IMR-90 (cell line): ENCODE measurements around the gene PLEKHA8. TPM values are rescaled to one million over a fixed set of nuclear protein-coding genes. Genes with fewer than 3 reads are reported as not detected.

Experiments used
- ATAC-seq: fragments of 200-7000 bp; cut with Tn5 transposase; 2 replicates; pipeline ENCODE4 v1.9.1; 2020; ENCODE audit warnings: low read depth, mild to moderate bottlenecking, moderate library complexity
- BruUV-seq: library from RNA; stranded (reverse); fragments of 400-500 nt; replicated peaks from 2 replicates; lab custom pipeline; 2021; lab: Mats Ljungman, UMichigan
- CTCF ChIA-PET: fragments of 300-600 bp; formaldehyde crosslinking; extraction: SDS; loops from one replicate; lab custom pipeline; 2021; ENCODE audit warnings: antibody characterized with exemption; lab: Yijun Ruan, JAX
- POLR2A ChIA-PET: fragments of 300-600 bp; sonication (Branson Sonifier 250); formaldehyde crosslinking; loops from one replicate; lab custom pipeline; 2022; ENCODE audit warnings: antibody characterized with exemption; ENCODE audit not compliant: unreplicated experiment; lab: Charles Lee
- DNase-seq: peaks from one replicate; pipeline ENCODE4 v3.0.0; 2013
- H2AFZ ChIP-seq: replicated peaks from 2 replicates; pipeline ENCODE3; 2013; ENCODE audit warnings: low read length, mild to moderate bottlenecking; ENCODE audit not compliant: poor library complexity
- H2AK5ac ChIP-seq: 2 replicates; pipeline ENCODE4 v1.6.1; 2013; ENCODE audit warnings: low read depth, low read length, inconsistent platforms
- H2AK9ac ChIP-seq: replicated peaks from 2 replicates; pipeline ENCODE3; 2013; ENCODE audit warnings: mild to moderate bottlenecking, low read depth, low read length, moderate library complexity; ENCODE audit not compliant: poor library complexity
- H2BK120ac ChIP-seq: 2 replicates; pipeline ENCODE4 v1.6.1; 2013; ENCODE audit warnings: low read depth, low read length, inconsistent platforms
- H2BK15ac ChIP-seq: 3 replicates; pipeline ENCODE4 v1.6.1; 2013; ENCODE audit warnings: low read depth, low read length, inconsistent platforms
- H2BK20ac ChIP-seq: 2 replicates; pipeline ENCODE4 v1.6.1; 2013; ENCODE audit warnings: low read depth, mild to moderate bottlenecking, inconsistent platforms, low read length, moderate library complexity
- H2BK5ac ChIP-seq: 2 replicates; pipeline ENCODE4 v1.6.1; 2013; ENCODE audit warnings: mild to moderate bottlenecking, low read depth, low read length, inconsistent platforms; ENCODE audit not compliant: poor library complexity, severe bottlenecking
- H3K14ac ChIP-seq: replicated peaks from 2 replicates; pipeline ENCODE4 v1.6.1; 2013; ENCODE audit warnings: low read depth, low read length, inconsistent platforms
- H3K18ac ChIP-seq: 2 replicates; pipeline ENCODE4 v1.6.1; 2013; ENCODE audit warnings: low read depth, low read length, control low read depth
- H3K23ac ChIP-seq: 2 replicates; pipeline ENCODE4 v1.6.1; 2013; ENCODE audit warnings: low read depth, low read length, inconsistent platforms
- H3K27ac ChIP-seq: 2 replicates; pipeline ENCODE4 v1.5.1; 2013; ENCODE audit warnings: mild to moderate bottlenecking, control low read depth, low read length; ENCODE audit not compliant: insufficient read depth
- H3K27me3 ChIP-seq: 2 replicates; pipeline ENCODE4 v1.6.1; 2013; ENCODE audit warnings: low read length; ENCODE audit not compliant: control insufficient read depth, insufficient read depth
- H3K36me3 ChIP-seq: 2 replicates; pipeline ENCODE4 v1.6.1; 2013; ENCODE audit warnings: low read length, mixed read lengths; ENCODE audit not compliant: control insufficient read depth, insufficient read depth
- H3K4ac ChIP-seq: 2 replicates; pipeline ENCODE4 v1.6.1; 2013; ENCODE audit warnings: low read depth, low read length, inconsistent platforms
- H3K4me1 ChIP-seq: 2 replicates; pipeline ENCODE4 v1.6.1; 2013; ENCODE audit warnings: low read length, mixed read lengths; ENCODE audit not compliant: control insufficient read depth, insufficient read depth
- H3K4me2 ChIP-seq: 2 replicates; pipeline ENCODE4 v1.6.1; 2013; ENCODE audit warnings: low read depth, mild to moderate bottlenecking, control low read depth, low read length, moderate library complexity
- H3K4me3 ChIP-seq: 2 replicates; pipeline ENCODE4 v1.5.1; 2013; ENCODE audit warnings: low read depth, mild to moderate bottlenecking, control low read depth, low read length, moderate library complexity; ENCODE audit not compliant: insufficient read depth
- H3K56ac ChIP-seq: 2 replicates; pipeline ENCODE4 v1.6.1; 2013; ENCODE audit warnings: low read length, inconsistent platforms; ENCODE audit not compliant: insufficient read depth; ENCODE audit errors: extremely low read depth
- H3K79me1 ChIP-seq, 2 experiments: 2 replicates each; pipeline ENCODE4 v1.6.1; 2013; ENCODE audit warnings: low read length in 2 of 2, inconsistent platforms in 1 of 2, low read depth in 1 of 2
- H3K9ac ChIP-seq: 2 replicates; pipeline ENCODE4 v1.6.1; 2013; ENCODE audit warnings: low read depth, low read length, control low read depth
- H3K9me1 ChIP-seq: 2 replicates; pipeline ENCODE4 v1.6.1; 2013; ENCODE audit warnings: low read length, inconsistent platforms; ENCODE audit not compliant: insufficient read depth
- H3K9me3 ChIP-seq: 2 replicates; pipeline ENCODE4 v1.6.1; 2013; ENCODE audit warnings: low read length; ENCODE audit not compliant: control insufficient read depth, insufficient read depth
- H4K20me1 ChIP-seq: 2 replicates; pipeline ENCODE4 v1.6.1; 2013; ENCODE audit warnings: low read length, inconsistent platforms; ENCODE audit not compliant: insufficient read depth
- H4K5ac ChIP-seq: 2 replicates; pipeline ENCODE4 v1.6.1; 2013; ENCODE audit warnings: mild to moderate bottlenecking, low read depth, low read length, control low read depth
- H4K8ac ChIP-seq, 2 experiments: 2 replicates each; pipeline ENCODE4 v1.6.1; 2013; ENCODE audit warnings: low read depth in 2 of 2, low read length in 2 of 2, control low read depth in 1 of 2, inconsistent platforms in 1 of 2
- H4K91ac ChIP-seq: 2 replicates; pipeline ENCODE4 v1.6.1; 2013; ENCODE audit warnings: low read depth, low read length, inconsistent platforms; ENCODE audit not compliant: insufficient read depth
- CHD1 ChIP-seq: IDR thresholded peaks from 2 replicates; pipeline ENCODE4 v1.6.1; 2012; ENCODE audit warnings: low read depth, low read length, improper control_type of control experiment
- MAFK ChIP-seq: IDR thresholded peaks from 2 replicates; pipeline ENCODE4 v1.6.1; 2012; ENCODE audit warnings: low read depth, low read length, improper control_type of control experiment
- MXI1 ChIP-seq: IDR thresholded peaks from 2 replicates; pipeline ENCODE4 v1.6.1; 2012; ENCODE audit warnings: low read depth, mild to moderate bottlenecking, low read length, moderate library complexity, borderline replicate concordance
- WGBS, 2 experiments: methylation state at CpG; one replicate each; pipeline versions ENCODE4 v1.1.5 to v1.1.7; 2013; ENCODE audit warnings: missing lambda C conversion rate in 2 of 2; ENCODE audit not compliant: insufficient read length in 1 of 2; ENCODE audit errors: extremely low coverage in 2 of 2; 5-methylcytosine and 5-hydroxymethylcytosine counted together
- dilution Hi-C: fragments of 300-500 bp; cut with HindIII; formaldehyde crosslinking; loops from one replicate; pipeline ENCODE4 v1.14.3; 2018; ENCODE audit warnings: low sequenced_read_pairs; ENCODE audit not compliant: unreplicated experiment
- in situ Hi-C: fragments of 300-500 bp; cut with MboI; formaldehyde crosslinking; loops from 3 replicates; pipeline ENCODE4 v1.14.3; 2019; ENCODE audit warnings: low sequenced_read_pairs, inconsistent platforms, mixed read lengths
- intact Hi-C: fragments of 100-400 bp; cut with micrococcal nuclease; formaldehyde crosslinking; loops from 2 replicates; pipeline ENCODE4 v1.10.0; 2022
- polyA plus RNA-seq, 3 experiments: library from polyadenylated mRNA; depleted of rRNA; stranded (reverse); fragments of >200 nt; gene quantifications; 2 replicates each; pipeline ENCODE4 v1.2.3, GENCODE V29; 2012; ENCODE audit warnings: low replicate concordance in 1 of 3
- total RNA-seq: library from RNA; depleted of rRNA; stranded (reverse); fragments of >200 nt; gene quantifications from 2 replicates; pipeline ENCODE4 v1.2.3, GENCODE V29; 2012

The PLEKHA8 gene
- total and polyA plus RNA-seq, 2 of the 4 experiments (the other 2 are of a cell fraction) = 3.6 to 9.7 TPM

DNA sequence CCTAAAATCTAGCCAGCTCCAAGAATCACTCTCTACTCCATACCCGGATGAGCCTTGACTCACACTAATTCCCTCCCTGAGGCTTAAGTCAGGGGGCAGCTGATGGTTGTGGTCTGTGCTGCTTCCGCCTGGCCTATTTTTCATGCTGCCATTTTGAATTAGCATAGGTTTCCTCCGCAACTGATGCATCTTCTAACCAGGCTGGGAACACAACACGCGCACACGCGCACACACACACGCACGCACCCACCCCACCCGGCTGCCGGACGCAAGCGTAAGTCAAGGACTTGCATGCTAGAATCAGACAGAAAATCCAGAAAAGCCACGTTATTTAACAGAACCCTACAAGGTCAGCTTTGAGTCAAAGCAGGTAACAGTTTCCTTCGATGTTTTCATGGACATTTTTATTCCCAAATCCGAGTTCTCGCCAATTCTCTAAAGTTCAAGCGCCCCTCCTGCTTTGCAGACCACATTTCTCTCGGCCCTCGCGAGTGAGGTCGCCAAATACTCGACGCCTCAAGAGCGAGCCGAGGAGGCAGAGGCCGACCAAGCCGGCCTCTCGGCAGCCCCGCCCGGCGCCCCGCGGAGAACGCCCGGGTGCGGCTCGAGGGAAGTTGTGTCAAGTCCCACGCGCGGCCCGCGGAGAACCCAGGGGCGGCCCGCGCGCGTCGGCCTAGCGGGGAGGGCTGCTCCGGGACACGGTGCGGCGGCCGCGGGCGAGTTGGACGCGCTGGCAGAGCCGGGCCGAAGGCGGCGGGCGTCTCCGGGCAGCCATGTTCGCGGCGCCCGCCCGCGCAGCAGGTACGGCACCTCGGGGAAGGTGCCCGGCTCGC, 39.6 kb upstream of the PLEKHA8 start:
- CTCF ChIA-PET = no interaction called here
- DNase-seq = peak; percentile 73
- ATAC-seq = peak; percentile 43
- Histone ChIP-seq H2AK5ac (peak overlapping the region; percentile 72; the same call in 1 of the 2 replicates), H3K27me3 (no peaks in the 10 kb centered on the region), H3K36me3 (no peaks in the 10 kb centered on the region), H2AFZ (peak overlapping the region; percentile 95), H2BK120ac (peak overlapping the region; percentile 82), H4K8ac (peak overlapping the region; percentile 50 to 85), H3K4me2 (peak overlapping the region; percentile 89), H2BK20ac (peak overlapping the region; percentile 52), H2AK9ac (peak overlapping the region; percentile 92), H3K9ac (peak overlapping the region; percentile 94), H3K4me1 (peaks cover 10% of the 10 kb centered on the region), H2BK15ac (peak overlapping the region; percentile 77; the same call in 2 of the 3 replicates), H3K4me3 (peak overlapping the region; percentile 99), H3K23ac (peak overlapping the region; percentile 80), H3K27ac (peak overlapping the region; percentile 97), H3K79me1 (peaks cover 7 to 42% of the 10 kb centered on the region in 2 experiments; a peak in 3 of 4 replicates), H3K14ac (peak overlapping the region; percentile 89), H3K4ac (peak overlapping the region; percentile 81), H3K9me3 (peaks cover 3% of the 10 kb centered on the region; the same call in 1 of the 2 replicates), H4K5ac (peak overlapping the region; percentile 78), H3K56ac (peak overlapping the region; percentile 69), H4K20me1 (peaks cover 13% of the 10 kb centered on the region), H3K18ac (peak overlapping the region; percentile 75), H2BK5ac (peak overlapping the region; percentile 94), H4K91ac (peak overlapping the region; percentile 66), H3K9me1 (peaks cover 8% of the 10 kb centered on the region)
- 7% methylated on average over 4 of the region's 75 CpGs; no CpG with 5 or more reads in 1 of the 2 experiments for WGBS, 2 experiments
- POLR2A ChIA-PET = no interaction called here
- intact Hi-C loops (loop anchor here (1.0 to 2.0 kb wide), 2 partner anchors 38 to 74 kb away; partner anchors contain the start of gene FKBP14), dilution Hi-C loops (no loop called here), in situ Hi-C loops (no loop called here)
- no TSS peak for BruUV-seq
- peak; percentile 13; the same call in 1 of the 2 replicates for TF ChIP-seq MXI1
- no peak for TF ChIP-seq MAFK
- 0 out of 2 replicates have a peak, but pooled peaks have one; percentile 43 for TF ChIP-seq CHD1
